Measurements from ENCODE around the gene EZR.
A peak's percentile ranks its signal among the peaks of the same experiment; 100 is the strongest.

Gene EZR

DNA sequence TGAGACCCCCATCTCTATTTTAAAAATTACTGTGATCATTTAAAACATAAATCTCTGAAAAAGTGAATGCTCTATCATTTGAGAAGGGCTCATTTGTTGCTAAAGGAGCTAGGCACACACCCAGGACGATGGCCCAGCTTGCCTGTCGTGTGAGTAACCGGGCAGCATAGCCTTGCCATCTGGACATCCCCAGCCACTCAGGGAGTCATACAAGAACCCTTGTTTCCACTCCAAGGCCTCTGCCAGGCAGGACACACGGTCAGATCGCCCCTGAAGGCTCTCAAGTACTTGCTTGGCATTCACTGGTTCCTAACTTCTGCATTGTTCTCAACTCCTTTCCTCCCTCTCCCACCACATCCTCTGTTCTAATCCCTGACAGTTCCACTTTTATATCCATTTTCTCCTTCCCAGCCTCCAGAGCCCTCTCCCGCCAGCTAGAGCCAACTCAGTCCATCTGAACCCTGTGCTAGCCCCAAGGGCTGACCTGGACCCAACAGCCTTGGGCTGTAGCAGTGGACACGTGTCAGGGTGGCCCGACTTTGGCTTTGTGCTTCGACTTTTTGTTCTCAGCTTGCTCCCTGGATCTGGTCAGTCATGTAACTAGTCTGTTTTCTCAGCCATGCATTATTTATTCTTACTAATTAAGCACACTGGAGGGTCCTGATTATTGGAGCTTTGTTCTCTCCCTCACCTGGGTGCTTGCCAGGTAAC lies 15.7 kb upstream of the EZR start:
- TF ChIP-seq GATA3 (IDR thresholded peaks at IDR 0.05; ENCODE audit: low read depth, low read length) (no peak), GATA2 (IDR thresholded peaks at IDR 0.05; ENCODE audit: low read depth, low read length) (no peak)

DNA sequence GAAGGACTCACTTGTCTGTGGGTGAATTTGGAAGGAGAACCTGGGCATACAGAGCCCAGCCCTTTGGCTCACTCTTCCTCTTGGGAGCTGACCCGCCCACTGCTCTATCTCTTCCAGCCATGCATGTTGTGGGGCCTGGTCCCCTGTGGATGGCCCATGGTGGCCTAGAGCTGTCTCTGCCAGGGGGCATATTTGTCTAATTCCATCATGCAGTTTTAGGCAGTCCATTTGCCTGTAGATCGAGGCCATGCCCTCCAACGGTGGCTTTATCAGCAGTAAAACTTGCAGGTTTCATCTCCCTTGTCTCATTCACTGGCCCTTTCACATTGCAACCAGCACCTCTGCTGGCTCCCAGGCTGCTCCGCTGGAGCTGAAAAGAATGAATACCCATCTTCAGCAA lies 12.9 kb upstream of the EZR start:
- TF ChIP-seq GATA2 (IDR thresholded peaks at IDR 0.05; ENCODE audit: low read depth, low read length) (no peak), GATA3 (IDR thresholded peaks at IDR 0.05; ENCODE audit: low read depth, low read length) (no peak)

DNA sequence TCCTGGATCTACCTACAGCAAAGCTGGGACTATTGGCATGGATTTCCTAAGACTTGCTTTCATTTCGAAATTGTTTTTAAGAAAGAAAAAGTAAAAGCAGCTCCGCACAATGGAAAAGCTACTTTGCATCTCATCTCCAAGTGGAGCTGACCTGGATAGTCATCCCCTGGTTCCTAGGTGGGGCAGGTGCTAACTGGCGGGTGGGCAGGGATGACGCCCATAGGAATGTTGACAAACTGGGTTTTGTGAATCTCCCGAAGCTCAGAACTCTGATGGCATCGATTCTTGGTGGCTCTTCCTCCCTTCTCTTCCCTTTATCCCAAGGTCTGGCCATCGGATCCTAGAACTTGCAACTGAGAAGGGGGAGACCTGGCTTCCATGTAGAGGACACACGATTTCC lies 12.4 kb upstream of the EZR start:
- TF ChIP-seq GATA2 (IDR thresholded peaks at IDR 0.05; ENCODE audit: low read depth, low read length) (no peak), GATA3 (IDR thresholded peaks at IDR 0.05; ENCODE audit: low read depth, low read length) (no peak)

DNA sequence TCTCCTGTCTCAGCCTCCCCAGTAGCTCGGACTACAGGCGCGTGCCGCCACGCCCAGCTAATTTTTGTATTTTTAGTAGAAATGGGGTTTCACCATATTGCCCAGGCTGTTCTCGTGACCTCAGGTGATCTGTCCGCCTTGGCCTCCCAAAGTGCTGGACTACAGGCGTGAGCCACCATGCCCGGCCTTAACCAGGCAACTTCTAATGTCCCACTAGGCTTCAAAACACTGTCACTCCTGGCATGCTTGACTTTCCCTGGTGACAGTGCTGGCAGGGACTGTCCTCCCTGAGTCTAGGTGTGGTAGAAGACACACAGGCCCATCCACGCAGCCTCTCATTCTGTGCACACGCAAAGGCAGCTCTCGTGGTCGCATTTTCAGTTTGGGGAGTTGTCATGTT lies 11.6 kb upstream of the EZR start:
- TF ChIP-seq GATA3 (IDR thresholded peaks at IDR 0.05; ENCODE audit: low read depth, low read length): no peak
- TF ChIP-seq GATA2 (IDR thresholded peaks at IDR 0.05; ENCODE audit: low read depth, low read length): no peak

DNA sequence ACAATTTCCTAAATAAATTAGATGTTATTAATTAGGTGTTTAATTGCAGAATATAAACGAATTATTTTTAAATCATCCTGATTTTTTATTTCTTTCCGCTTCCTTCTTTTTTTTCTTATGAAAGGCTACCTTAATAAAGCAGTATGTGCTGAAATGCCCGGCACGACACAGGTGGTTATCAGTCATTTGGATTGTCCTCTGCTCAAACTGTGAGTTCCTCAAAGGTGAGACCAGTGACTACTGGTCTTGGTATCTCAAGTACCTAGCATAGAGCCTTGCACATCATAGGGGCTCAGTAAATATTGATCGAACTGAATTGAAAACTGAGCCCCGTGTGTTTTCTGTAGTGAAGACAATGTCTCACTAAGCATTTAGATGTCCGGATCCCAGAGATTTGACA lies 9.6 kb upstream of the EZR start:
- no peak for TF ChIP-seq GATA3 (IDR thresholded peaks at IDR 0.05; ENCODE audit: low read depth, low read length)

DNA sequence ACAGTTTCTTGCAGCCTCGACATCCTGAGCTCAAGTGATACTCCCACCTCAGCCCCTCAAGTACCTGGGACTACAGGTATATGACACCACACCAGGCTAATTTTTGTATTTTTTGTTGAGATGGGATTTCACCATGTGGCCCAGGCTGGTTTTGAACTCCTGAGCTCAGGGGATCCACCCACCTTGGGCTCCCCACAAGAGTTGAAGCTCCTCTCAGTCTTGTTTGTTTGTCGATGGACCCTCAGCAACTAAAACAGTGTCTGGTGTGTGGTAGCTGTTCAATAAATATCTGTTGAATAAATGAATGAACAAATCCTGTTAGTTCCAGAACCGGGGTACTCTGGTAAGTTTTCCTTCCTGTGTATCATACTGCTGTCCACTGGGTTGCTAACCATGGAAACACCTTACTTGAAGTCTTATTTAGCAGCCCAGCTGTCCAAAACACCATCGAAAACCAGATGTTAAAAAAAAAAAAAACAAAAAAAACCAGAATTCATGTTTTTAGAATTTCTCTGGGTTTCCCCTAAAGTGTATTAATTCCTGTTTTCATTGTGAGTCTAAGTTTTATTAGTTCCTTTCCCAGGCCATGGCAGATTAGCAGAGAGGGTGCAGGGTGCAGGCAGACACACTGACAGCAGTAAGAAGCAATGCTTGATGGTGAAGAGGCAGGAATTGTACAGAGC lies 7.8 kb upstream of the EZR start:
- TF ChIP-seq GATA3 (IDR thresholded peaks at IDR 0.05; ENCODE audit: low read depth, low read length) (no peak), GATA2 (IDR thresholded peaks at IDR 0.05; ENCODE audit: low read depth, low read length) (no peak)

DNA sequence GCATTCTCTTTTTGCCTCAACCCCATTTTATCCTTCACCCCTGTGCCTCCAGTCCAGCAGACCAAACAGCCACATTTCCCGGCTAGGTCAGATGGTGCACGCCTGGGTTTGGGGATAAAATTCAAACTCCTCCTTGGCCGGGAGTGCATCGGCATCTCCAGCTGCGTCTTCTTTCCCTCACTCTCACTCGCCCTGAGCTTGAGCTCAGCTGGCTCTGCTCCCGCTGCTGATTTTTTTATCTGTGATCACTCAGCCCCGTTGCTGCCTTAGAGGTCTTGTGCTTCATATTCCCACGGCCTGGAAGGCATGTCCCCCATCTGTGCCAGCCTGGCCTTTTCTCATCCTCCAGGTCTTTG lies 6.8 kb upstream of the EZR start:
- TF ChIP-seq GATA3 (IDR thresholded peaks at IDR 0.05; ENCODE audit: low read depth, low read length) (no peak), GATA2 (IDR thresholded peaks at IDR 0.05; ENCODE audit: low read depth, low read length) (no peak)

DNA sequence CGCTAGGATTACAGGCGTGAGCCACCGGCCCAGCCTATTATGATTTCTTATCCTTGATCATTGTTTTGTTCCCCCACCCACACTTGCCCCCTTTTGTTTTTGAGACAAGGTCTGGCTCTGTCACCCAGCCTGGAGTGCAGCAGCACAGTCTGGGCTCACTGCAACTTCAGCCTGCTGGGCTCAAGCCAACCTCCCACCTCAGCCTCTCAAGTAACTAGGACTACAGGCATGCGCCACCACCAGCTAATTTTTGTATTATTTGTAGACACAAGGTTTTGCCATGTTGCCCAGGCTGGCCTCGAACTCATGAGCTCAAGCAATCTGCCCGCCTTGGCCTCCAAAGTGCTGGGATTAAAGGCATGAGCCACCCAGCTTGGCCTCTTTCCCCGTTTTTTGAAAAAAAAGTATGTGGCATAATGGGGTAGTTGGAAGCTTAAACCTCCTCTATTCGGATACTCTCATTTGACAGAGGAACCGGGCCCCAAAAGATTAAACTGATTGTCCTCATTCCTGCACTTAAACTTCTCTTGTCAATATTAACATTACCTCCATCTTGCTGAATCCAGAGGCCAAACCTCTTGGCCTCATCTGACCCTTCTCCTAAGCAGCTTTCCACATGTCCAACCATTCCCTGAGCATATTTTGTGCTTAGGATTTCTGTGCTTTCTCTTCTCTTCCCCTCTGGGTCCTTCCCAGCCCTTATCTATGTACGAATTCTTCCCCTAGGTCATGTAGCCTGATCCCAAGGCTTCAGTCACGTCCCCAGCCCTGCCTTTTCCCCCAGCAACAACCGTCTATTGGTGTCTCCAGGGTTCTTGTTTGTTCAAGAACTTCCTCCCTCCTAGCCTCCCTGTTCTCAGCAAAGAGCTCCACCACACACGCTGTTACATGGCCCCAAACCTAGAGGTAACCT lies 6.1 kb upstream of the EZR start:
- TF ChIP-seq GATA3 (IDR thresholded peaks at IDR 0.05; ENCODE audit: low read depth, low read length) (no peak), GATA2 (IDR thresholded peaks at IDR 0.05; ENCODE audit: low read depth, low read length) (no peak)

DNA sequence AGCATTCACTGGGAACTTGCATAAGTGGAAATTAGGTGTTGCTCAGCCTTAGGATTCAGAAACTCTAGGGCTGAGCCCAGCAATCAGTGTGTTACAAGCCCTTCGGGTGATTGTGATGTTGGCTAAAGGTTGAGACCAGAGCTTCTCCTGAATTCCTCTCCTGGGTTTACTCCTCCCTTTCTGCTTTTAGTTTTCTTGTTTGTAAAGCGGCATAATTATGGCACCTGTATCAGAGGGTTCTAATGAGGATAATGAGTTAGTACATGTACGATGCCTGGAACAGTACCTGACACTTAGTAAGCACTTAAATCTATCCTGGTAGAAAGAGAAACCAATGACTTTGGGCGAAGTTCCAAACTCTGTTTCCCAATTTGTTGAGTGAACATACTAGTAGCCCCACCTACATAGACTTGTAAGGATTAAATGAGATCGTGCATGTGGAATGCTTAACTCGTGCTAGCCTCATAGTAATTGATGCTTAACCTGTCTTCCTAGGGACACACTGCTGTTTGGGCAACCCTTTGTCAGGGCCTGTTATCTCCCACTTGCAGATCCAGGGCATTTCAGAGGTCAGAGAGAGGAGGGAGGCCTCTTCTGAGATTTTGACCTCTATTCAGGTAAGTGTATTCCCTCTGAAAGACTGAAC lies 932 bp upstream of the EZR start:
- TF ChIP-seq GATA2 (IDR thresholded peaks at IDR 0.05; ENCODE audit: low read depth, low read length): no peak
- no peak for TF ChIP-seq GATA3 (IDR thresholded peaks at IDR 0.05; ENCODE audit: low read depth, low read length)

DNA sequence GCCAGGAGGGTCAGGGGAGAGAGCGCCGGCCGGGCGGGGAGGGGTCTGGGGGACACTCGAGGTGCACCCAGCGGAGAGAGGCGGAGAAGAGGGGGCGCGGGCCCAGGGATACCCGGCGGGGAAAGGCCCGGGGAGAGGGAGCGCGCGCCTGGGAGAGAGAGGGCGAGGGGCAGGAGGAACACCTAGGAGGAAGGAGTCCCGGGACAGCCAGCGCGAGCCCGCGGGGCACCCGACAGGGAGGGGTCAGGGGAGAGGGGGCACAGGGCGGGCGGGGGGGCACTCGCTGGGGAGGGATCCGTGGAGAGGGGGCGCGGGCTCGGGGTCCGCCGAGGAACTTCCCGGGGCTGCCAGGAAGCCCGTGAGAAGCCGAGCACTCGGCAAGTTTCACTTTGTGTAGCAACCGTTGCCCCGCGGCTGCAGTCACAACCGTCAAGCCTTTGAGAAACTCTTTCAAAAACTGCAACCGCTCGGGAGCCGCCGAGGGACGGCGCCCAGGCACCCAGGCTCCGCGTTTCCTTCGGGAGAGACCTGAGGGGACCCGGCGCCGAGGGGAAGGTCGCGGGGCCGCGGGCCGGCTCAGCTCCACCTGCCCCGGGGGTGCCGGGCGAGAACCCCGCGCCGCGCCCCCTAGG lies 471 bp downstream of the EZR start:
- no peak for TF ChIP-seq GATA3 (IDR thresholded peaks at IDR 0.05; ENCODE audit: low read depth, low read length)
- no peak for TF ChIP-seq GATA2 (IDR thresholded peaks at IDR 0.05; ENCODE audit: low read depth, low read length)

DNA sequence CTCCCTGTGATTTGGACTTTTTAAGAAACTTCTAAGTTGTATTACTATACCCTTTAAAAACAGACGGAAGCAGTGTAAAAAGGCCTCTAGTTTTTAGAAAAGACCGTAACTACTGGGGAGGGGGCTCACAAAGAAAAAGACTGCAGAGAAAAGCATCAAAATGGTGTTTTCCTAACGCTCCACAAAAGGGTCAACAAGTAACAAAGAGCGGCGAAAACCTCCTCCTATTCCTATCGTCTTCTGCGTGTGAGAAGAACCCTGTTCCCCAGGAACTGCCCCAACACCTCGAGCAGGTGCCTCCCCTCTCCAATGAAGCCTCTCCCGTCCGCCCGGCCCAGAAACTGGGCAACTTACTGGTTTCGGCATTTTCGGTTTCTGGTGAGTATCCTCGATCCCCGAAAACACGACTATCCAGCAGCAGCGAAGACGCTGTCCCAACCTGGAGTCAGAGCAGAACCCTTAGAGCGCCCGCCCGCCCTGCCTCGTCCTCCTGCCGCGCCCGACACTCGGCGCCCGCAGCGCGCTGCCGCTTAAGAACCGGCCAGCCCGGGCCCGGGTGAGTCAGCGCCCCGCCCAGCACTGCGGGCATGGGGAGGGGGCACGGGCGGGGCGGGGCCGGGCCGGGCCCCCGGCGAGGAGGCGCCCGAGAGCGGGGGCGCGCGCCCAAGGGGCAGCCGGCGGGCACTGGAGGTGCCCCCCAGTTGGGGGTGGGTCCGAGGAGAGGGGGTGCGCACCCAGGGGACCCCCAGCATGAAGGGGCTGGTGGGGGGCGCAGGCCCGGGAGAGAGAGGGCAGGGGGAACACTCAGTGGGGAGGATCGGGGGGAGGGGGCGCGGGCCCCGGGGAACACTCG lies 1.2 kb downstream of the EZR start:
- no peak for TF ChIP-seq GATA2 (IDR thresholded peaks at IDR 0.05; ENCODE audit: low read depth, low read length)
- no peak for TF ChIP-seq GATA3 (IDR thresholded peaks at IDR 0.05; ENCODE audit: low read depth, low read length)

DNA sequence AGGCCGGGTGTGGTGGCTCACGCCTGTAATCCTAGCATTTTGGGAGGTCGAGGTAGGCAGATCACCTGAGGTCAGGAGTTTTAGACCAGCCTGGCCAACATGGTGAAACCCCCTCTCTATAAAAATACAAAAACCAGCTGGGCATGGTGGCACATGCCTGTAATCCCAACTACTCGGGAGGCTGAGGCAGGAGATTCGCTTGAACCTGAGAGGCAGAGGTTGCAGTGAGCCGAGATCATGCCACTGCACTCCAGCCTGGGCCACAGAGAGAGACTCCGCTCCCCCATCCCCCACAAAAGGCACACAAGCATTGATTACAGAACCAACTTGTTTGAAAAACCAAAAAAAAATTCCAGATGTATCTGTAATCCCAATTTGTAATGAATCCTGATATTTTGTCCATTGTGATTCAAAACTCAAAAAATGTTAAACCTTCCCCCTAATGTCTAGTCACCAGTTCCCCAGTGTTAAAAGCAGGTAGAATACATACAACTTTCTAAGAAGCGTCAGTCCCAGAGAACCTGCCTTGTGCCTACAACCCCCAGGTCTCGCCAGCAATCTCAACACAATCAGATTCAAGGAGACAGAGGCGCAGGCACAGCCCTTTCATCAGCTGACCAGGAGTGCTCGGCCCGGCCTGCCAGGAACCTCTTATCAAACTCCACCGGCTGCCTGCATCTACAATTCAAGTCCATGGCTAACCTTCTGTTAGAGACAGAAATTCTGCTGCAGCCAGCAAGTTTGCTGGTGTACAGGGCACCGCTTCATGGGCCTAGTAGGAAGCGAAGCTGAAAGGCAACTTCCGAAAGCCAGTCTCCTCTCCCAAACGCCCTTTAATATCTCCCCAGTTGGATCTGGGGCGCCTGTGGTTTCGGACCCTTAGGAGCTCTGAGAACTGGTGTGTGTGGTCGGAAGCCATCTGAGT lies 2.1 kb downstream of the EZR start:
- TF ChIP-seq GATA2 (IDR thresholded peaks at IDR 0.05; ENCODE audit: low read depth, low read length): peak; percentile 46; the same call in 1 of the 2 replicates
- TF ChIP-seq GATA3 (IDR thresholded peaks at IDR 0.05; ENCODE audit: low read depth, low read length): no peak

Measured in SH-SY5Y (cell line).